GM19468 (cell line): ENCODE results near the gene BDNF.

ENCODE experiments used
- ATAC-seq: cut with Tn5 transposase; IDR thresholded peaks from one replicate; pipeline ENCODE4 v1.9.1; 2021; ENCODE audit warnings: mild to moderate bottlenecking, moderate library complexity, moderate number of reproducible peaks; ENCODE audit not compliant: unreplicated experiment; ENCODE audit errors: extremely low read depth

Gene BDNF

GRCh38 chr11:27707676-27708075, 7.4 kb upstream of the BDNF start:
- no peak for ATAC-seq

GRCh38 chr11:27705873-27706820, 5.9 kb upstream of the BDNF start:
- no peak for ATAC-seq

GRCh38 chr11:27703481-27703880, 3.2 kb upstream of the BDNF start:
- ATAC-seq: no peak

GRCh38 chr11:27702811-27703210, 2.6 kb upstream of the BDNF start:
- no peak for ATAC-seq

GRCh38 chr11:27701355-27702105, 1.3 kb upstream of the BDNF start:
- no peak for ATAC-seq

GRCh38 chr11:27699926-27700350, 317 bp downstream of the BDNF start:
- no peak for ATAC-seq

- no peak for ATAC-seq
These were observed 871 bp downstream of the BDNF start for GRCh38 chr11:27699242-27699925.

GRCh38 chr11:27698872-27699241, 1.4 kb downstream of the BDNF start:
- peak; percentile 85 for ATAC-seq

- ATAC-seq: no peak
These were observed 2.5 kb downstream of the BDNF start for GRCh38 chr11:27697679-27698275.

- no peak for ATAC-seq
These were observed 3.3 kb downstream of the BDNF start for GRCh38 chr11:27696961-27697360.

- ATAC-seq: no peak
These were observed 4.1 kb downstream of the BDNF start for GRCh38 chr11:27696115-27696514.

GRCh38 chr11:27694992-27695391, 5.3 kb downstream of the BDNF start:
- ATAC-seq: no peak

GRCh38 chr11:27693398-27693797, 6.9 kb downstream of the BDNF start:
- no peak for ATAC-seq

GRCh38 chr11:27692781-27693180, 7.5 kb downstream of the BDNF start:
- no peak for ATAC-seq

- ATAC-seq: no peak
These were observed 12.2 kb downstream of the BDNF start for GRCh38 chr11:27688076-27688475.

- ATAC-seq: no peak
These were observed 18.6 kb downstream of the BDNF start for GRCh38 chr11:27681664-27682063.

GRCh38 chr11:27679136-27680015, 20.9 kb downstream of the BDNF start:
- no peak for ATAC-seq

- ATAC-seq: no peak
These were observed 22.0 kb downstream of the BDNF start for GRCh38 chr11:27678242-27678641.

- no peak for ATAC-seq
These were observed 23.1 kb downstream of the BDNF start for GRCh38 chr11:27677108-27677507.
